HepG2 (cell line): Measurements from ENCODE around the gene OGFOD3. TPM values are rescaled to one million over a fixed set of nuclear protein-coding genes. Genes with fewer than 3 reads are reported as not detected.

ENCODE experiments used
- ATRX ChIP-seq: sonication (generic); formaldehyde crosslinking; IDR thresholded peaks from 2 replicates; pipeline ENCODE4 v1.4.0; 2020; ENCODE audit warnings: missing genetic modification reagents, borderline replicate concordance
- DR1 ChIP-seq: sonication (generic); formaldehyde crosslinking; IDR thresholded peaks from 2 replicates; pipeline ENCODE4 v1.8.0; 2021; ENCODE audit warnings: mild to moderate bottlenecking, missing genetic modification reagents, inconsistent platforms
- EHMT2 ChIP-seq: fragments of 200-600 bp; sonication (generic); IDR thresholded peaks from 2 replicates; pipeline ENCODE4 v1.7.0; 2017; ENCODE audit warnings: antibody characterized with exemption, low read depth, low read length, borderline replicate concordance
- SNAPC2 ChIP-seq: sonication (generic); formaldehyde crosslinking; IDR thresholded peaks from 2 replicates; pipeline ENCODE4 v1.8.1; 2022; ENCODE audit warnings: mild to moderate bottlenecking, missing genetic modification reagents
- TRIM24 ChIP-seq: sonication (generic); formaldehyde crosslinking; IDR thresholded peaks from 2 replicates; pipeline ENCODE4 v1.8.0; 2022; ENCODE audit warnings: mild to moderate bottlenecking, missing genetic modification reagents
- ZFP62 ChIP-seq: sonication (generic); formaldehyde crosslinking; IDR thresholded peaks from 2 replicates; pipeline ENCODE4 v1.4.0; 2020; ENCODE audit warnings: missing genetic modification reagents
- ZKSCAN8 ChIP-seq: IDR thresholded peaks from 2 replicates; pipeline ENCODE4 v1.6.1; 2016; ENCODE audit warnings: borderline replicate concordance, missing genetic modification reagents, missing compliant biosample characterization
- ZNF24 ChIP-seq: fragments of 450-650 bp; IDR thresholded peaks from 2 replicates; pipeline ENCODE4 v1.6.1; 2017; ENCODE audit warnings: antibody characterized with exemption, mild to moderate bottlenecking
- ZNF292 ChIP-seq: sonication (generic); formaldehyde crosslinking; IDR thresholded peaks from 2 replicates; pipeline ENCODE4 v1.8.1; 2022; ENCODE audit warnings: mild to moderate bottlenecking, low read depth, missing genetic modification reagents, borderline replicate concordance
- ZNF317 ChIP-seq: sonication (generic); formaldehyde crosslinking; IDR thresholded peaks from 2 replicates; pipeline ENCODE4 v1.5.0; 2020; ENCODE audit warnings: mild to moderate bottlenecking, missing genetic modification reagents
- ZNF335 ChIP-seq: sonication (generic); formaldehyde crosslinking; IDR thresholded peaks from 2 replicates; pipeline ENCODE4 v1.4.0; 2020; ENCODE audit warnings: missing genetic modification reagents
- ZNF670 ChIP-seq: sonication (generic); formaldehyde crosslinking; IDR thresholded peaks from 2 replicates; pipeline ENCODE4 v1.8.0; 2022; ENCODE audit warnings: mild to moderate bottlenecking, missing genetic modification reagents, borderline replicate concordance
- polyA plus RNA-seq, 8 experiments: library from polyadenylated mRNA; depleted of rRNA in 3 of 8; stranded (reverse) in 7 of 8; unstranded in 1 of 8; fragments of >200 nt; fragmentation: Illumina TruSeq in 4 of 8; extraction: Trizol in 4 of 8; gene quantifications; 2 replicates each; pipeline versions ENCODE4 v1.2.1 to v1.2.3, GENCODE V29; 2011 to 2016; ENCODE audit warnings: low read depth in 4 of 8, missing spikeins in 1 of 8, mixed read lengths in 1 of 8; ENCODE audit not compliant: insufficient read depth in 1 of 8
- total RNA-seq, 5 experiments: library from RNA; depleted of rRNA; stranded (reverse); fragments of >200 nt; fragmentation: Illumina TruSeq; extraction: Trizol; gene quantifications; 2 replicates each; pipeline ENCODE4 v1.2.3, GENCODE V29; 2016; ENCODE audit warnings: low read depth in 1 of 5
- TF ChIP-seq, protein P1 (sequence below): sonication (generic); formaldehyde crosslinking; IDR thresholded peaks from 2 replicates; pipeline ENCODE4 v1.8.1; 2023; ENCODE audit warnings: mild to moderate bottlenecking, missing genetic modification reagents, borderline replicate concordance
- TF ChIP-seq, protein P2 (sequence below): conservative IDR thresholded peaks from 2 replicates; pipeline ENCODE4 v1.6.1; 2018; ENCODE audit warnings: missing genetic modification reagents
- TF ChIP-seq, protein P3 (sequence below): sonication (generic); formaldehyde crosslinking; IDR thresholded peaks from 2 replicates; pipeline ENCODE4 v1.5.0; 2020; ENCODE audit warnings: missing genetic modification reagents
- TF ChIP-seq, protein P4 (sequence below): sonication (generic); formaldehyde crosslinking; IDR thresholded peaks from 2 replicates; pipeline ENCODE4 v1.5.0; 2020; ENCODE audit warnings: mild to moderate bottlenecking, missing genetic modification reagents
- TF ChIP-seq, protein P5 (sequence below): sonication (generic); formaldehyde crosslinking; IDR thresholded peaks from 2 replicates; pipeline ENCODE4 v1.4.0; 2020; ENCODE audit warnings: missing genetic modification reagents, mild to moderate bottlenecking, borderline replicate concordance
- TF ChIP-seq, protein P6 (sequence below): sonication (generic); formaldehyde crosslinking; IDR thresholded peaks from 2 replicates; pipeline ENCODE4 v1.4.0; 2020; ENCODE audit warnings: missing genetic modification reagents, borderline replicate concordance

Gene OGFOD3
- total and polyA plus RNA-seq, 2 of the 13 experiments (the other 11 are each of a cell fraction or from before 2014, with no cell fraction given): 40.0 to 42.1 TPM

DNA sequence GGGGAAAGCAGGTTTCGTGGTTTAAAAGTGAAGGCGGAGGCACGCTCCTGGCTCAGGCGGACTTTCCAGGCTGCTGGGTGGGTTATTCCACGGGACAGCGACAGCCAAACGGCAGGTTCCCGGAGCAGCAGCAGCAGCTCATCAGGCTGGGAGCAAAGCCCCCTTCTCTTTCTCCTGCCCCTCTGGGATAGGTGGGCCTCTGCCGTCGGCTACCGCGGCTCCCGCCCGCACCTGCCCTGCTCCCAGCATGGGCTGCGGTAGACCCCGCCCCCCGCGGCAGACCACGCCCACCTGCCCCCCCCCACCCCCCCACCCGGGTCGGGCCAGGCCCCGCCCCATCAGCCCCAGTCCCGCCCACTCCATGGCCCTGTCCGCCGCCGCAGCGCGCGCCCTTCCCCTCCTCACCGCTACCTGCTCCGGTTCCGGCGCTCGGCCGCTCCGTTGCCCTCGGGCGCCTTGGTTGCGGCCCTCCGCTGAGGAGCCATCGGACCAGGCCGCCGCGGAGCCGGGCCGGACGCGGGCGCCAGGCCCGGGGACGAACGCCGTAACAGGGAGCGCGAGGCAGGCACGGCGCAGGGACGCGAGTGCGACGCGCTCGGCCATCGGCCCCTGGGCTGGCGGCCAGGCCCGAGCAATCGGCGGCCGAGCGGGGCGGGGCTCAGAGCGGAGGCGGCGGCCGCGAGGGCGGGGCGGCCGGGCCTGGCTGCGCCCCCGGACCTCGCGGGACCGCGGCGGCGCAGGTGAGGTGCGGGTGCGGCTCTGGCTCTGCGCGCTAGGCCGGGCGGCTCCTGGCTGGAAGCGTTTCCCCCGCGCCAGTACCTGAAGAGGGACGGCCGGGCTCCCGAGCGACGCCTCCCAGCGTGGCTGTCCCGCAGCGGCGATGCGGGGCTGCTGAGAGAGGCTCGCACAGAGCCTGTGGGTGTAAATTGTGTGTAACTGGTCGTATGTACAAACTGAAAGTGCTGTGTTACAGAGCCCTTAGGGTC is at the start of gene OGFOD3, which contains the start of gene HEXD (continued):
- TF ChIP-seq ZNF670 (CRISPR knock-in tag): peak; percentile 21; the same call in 1 of the 2 replicates
- TF ChIP-seq ATRX (CRISPR knock-in tag): no peak
- no peak for TF ChIP-seq ZFP62 (CRISPR knock-in tag)
- TF ChIP-seq TRIM24 (CRISPR knock-in tag): no peak
- TF ChIP-seq, protein P1, sequence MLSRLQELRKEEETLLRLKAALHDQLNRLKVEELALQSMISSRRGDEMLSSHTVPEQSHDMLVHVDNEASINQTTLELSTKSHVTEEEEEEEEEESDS: 0 out of 2 replicates have a peak, but pooled peaks have one; percentile 91
- TF ChIP-seq, protein P2, sequence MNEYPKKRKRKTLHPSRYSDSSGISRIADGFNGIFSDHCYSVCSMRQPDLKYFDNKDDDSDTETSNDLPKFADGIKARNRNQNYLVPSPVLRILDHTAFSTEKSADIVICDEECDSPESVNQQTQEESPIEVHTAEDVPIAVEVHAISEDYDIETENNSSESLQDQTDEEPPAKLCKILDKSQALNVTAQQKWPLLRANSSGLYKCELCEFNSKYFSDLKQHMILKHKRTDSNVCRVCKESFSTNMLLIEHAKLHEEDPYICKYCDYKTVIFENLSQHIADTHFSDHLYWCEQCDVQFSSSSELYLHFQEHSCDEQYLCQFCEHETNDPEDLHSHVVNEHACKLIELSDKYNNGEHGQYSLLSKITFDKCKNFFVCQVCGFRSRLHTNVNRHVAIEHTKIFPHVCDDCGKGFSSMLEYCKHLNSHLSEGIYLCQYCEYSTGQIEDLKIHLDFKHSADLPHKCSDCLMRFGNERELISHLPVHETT: peak; percentile 75; the same call in 1 of the 2 replicates
- no peak; the same call in 1 of the 2 replicates for TF ChIP-seq ZNF317 (CRISPR knock-in tag)
- no peak for TF ChIP-seq ZNF335 (CRISPR knock-in tag)
- TF ChIP-seq ZNF24: 0 out of 2 replicates have a peak, but pooled peaks have one; percentile 20
- TF ChIP-seq, protein P3, sequence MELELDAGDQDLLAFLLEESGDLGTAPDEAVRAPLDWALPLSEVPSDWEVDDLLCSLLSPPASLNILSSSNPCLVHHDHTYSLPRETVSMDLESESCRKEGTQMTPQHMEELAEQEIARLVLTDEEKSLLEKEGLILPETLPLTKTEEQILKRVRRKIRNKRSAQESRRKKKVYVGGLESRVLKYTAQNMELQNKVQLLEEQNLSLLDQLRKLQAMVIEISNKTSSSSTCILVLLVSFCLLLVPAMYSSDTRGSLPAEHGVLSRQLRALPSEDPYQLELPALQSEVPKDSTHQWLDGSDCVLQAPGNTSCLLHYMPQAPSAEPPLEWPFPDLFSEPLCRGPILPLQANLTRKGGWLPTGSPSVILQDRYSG (CRISPR knock-in tag): peak; percentile 72; the same call in 1 of the 2 replicates
- peak; percentile 52; the same call in 1 of the 2 replicates for TF ChIP-seq DR1
- no peak for TF ChIP-seq EHMT2
- no peak for TF ChIP-seq ZNF292 (CRISPR knock-in tag)
- TF ChIP-seq, protein P4, sequence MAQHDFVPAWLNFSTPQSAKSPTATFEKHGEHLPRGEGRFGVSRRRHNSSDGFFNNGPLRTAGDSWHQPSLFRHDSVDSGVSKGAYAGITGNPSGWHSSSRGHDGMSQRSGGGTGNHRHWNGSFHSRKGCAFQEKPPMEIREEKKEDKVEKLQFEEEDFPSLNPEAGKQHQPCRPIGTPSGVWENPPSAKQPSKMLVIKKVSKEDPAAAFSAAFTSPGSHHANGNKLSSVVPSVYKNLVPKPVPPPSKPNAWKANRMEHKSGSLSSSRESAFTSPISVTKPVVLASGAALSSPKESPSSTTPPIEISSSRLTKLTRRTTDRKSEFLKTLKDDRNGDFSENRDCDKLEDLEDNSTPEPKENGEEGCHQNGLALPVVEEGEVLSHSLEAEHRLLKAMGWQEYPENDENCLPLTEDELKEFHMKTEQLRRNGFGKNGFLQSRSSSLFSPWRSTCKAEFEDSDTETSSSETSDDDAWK: no peak
- TF ChIP-seq ZKSCAN8 (CRISPR knock-in tag): no peak
- TF ChIP-seq, protein P5, sequence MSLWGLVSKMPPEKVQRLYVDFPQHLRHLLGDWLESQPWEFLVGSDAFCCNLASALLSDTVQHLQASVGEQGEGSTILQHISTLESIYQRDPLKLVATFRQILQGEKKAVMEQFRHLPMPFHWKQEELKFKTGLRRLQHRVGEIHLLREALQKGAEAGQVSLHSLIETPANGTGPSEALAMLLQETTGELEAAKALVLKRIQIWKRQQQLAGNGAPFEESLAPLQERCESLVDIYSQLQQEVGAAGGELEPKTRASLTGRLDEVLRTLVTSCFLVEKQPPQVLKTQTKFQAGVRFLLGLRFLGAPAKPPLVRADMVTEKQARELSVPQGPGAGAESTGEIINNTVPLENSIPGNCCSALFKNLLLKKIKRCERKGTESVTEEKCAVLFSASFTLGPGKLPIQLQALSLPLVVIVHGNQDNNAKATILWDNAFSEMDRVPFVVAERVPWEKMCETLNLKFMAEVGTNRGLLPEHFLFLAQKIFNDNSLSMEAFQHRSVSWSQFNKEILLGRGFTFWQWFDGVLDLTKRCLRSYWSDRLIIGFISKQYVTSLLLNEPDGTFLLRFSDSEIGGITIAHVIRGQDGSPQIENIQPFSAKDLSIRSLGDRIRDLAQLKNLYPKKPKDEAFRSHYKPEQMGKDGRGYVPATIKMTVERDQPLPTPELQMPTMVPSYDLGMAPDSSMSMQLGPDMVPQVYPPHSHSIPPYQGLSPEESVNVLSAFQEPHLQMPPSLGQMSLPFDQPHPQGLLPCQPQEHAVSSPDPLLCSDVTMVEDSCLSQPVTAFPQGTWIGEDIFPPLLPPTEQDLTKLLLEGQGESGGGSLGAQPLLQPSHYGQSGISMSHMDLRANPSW (CRISPR knock-in tag): no peak
- TF ChIP-seq SNAPC2 (CRISPR knock-in tag): peak; percentile 80; the same call in 1 of the 2 replicates
- TF ChIP-seq, protein P6, sequence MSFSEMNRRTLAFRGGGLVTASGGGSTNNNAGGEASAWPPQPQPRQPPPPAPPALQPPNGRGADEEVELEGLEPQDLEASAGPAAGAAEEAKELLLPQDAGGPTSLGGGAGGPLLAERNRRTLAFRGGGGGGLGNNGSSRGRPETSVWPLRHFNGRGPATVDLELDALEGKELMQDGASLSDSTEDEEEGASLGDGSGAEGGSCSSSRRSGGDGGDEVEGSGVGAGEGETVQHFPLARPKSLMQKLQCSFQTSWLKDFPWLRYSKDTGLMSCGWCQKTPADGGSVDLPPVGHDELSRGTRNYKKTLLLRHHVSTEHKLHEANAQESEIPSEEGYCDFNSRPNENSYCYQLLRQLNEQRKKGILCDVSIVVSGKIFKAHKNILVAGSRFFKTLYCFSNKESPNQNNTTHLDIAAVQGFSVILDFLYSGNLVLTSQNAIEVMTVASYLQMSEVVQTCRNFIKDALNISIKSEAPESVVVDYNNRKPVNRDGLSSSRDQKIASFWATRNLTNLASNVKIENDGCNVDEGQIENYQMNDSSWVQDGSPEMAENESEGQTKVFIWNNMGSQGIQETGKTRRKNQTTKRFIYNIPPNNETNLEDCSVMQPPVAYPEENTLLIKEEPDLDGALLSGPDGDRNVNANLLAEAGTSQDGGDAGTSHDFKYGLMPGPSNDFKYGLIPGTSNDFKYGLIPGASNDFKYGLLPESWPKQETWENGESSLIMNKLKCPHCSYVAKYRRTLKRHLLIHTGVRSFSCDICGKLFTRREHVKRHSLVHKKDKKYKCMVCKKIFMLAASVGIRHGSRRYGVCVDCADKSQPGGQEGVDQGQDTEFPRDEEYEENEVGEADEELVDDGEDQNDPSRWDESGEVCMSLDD: no peak
